ENCODE measurements around the gene SMYD3.

- TF ChIP-seq POLR2AphosphoS5 (IDR thresholded peaks at IDR 0.05; ENCODE audit: insufficient read depth, low read depth, low read length) (no peak), EZH2 (IDR thresholded peaks at IDR 0.05; ENCODE audit: borderline replicate concordance, low read depth, low read length, severe bottlenecking) (no peak)
These were observed 123.9 kb downstream of the SMYD3 start for GRCh38 chr1:246383239-246383589.
